ENCODE data around the gene BACH2.
"Not testable (repeated sequence)": the region's sequence is repeated elsewhere in the genome, so short reads cannot be mapped to it uniquely, and the experiment has no call there.

The BACH2 gene

DNA sequence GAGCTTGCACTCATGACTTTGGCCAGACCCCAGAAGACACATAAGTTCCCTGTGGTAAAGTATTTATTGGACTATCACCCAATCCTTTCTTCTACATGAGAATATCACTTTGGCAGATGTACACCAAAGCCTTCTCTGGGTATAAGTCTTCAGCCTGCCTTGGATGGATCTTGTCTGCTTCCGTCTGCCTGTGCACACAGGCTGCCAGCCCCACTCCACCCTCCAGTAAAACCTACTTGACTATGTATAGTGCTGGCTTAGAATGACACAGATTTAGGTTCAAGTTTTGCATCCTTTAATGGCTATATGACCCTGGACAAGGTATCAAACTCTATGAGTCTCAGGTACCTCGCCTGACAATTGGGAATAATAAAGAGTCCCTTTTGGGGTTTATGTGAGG is 63.4 kb downstream of the BACH2 start:
- DNase-seq: no peak

DNA sequence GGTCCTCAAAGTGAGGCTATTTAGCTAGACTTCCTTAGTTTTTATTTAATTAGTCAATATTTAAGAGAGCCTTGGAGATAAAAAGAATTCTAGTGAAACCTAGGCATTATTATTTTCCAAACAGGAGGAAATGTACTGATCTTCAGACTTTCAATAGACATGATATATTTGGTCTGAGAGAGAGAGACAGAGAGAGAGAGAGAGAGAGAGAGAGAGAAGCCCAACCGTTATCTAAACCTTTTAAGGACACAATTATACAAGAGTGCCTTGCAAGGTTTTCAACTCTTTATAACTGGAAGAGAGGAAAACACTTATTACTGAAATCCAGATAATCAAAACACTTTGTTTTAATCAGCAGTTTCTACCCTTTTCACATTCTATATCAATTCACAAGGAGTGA is 64.8 kb downstream of the BACH2 start:
- DNase-seq: no peak

DNA sequence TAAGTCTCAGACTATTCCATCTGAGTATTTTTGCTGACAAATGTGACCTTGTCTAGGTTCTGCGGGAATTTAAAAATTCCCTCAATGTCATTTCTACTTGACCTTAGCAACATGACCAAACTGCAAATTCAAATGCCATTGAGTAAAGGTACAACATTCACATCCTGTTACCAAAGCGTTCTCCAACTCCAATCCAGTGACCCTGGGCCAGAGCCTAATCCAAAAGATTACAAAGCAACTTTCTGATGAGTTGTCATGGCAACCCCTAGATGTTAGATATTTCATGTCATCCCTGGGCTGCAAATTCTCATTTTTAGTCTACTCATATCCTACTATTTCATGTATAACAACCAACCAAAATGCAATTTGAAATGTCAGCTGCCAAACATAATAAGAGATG is 65.3 kb downstream of the BACH2 start:
- no peak for DNase-seq

DNA sequence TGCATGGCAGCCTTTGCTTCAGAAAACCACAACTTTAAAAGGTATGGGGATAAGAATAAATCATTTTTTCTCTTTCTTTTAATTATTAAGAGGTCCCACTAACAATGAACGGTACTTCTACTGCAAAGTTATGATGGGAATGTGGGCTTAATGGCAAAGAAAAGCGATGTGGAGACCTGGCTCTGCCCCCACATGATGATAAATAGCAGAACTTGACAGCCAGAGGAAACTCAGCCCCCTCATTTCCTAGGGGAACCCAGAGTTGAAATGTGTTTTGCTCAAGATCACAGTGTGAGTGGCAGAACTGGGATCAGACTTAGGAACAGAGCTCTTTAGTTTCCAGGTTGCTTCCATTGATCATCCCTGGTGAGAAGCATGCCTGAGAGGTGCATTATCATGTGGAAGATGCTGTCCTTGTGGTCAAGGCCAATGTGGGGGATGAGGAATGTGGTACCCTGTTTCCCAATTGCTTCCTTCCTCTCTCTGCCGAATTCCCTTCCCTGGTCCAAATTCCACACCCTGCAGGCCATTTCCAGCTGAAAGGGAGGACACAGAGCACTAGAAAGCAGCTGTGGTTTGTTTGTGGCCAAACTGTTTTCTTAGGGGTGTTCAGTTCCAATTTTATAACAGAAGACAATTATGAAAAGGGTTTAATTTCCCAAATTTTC is 66.0 kb downstream of the BACH2 start:
- no peak for DNase-seq

DNA sequence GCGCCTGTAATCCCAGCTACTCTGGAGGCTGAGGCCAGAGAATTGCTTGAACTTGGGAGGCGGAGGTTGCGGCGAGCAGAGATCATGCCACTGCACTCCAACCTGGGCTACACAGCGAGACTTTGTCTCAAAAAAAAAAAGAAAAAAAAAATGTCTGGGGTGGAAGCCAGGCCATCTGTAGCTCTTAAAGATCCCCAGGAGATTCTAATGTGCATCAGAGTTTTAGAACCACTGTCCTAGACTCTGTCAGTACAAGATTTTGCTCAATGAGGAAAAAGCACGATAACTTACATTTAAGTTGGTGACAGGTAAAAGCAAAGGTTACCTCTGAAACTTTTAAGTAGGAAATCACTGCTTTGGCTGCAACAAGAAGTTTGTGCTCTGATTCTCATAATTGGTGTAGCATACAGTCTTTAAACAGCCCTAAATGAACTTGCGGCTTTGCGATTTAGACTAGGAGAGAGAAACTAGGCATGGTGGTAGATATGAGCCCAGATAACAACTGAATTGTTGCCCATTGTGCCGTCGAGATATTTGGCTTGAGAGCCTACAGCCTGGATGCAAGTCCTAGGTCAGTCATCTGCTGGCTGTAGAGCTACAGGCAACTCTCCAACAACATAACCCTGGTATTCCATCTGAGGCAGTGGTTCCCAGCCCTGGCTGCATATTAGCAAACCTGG is 67.2 kb downstream of the BACH2 start:
- DNase-seq: no peak

DNA sequence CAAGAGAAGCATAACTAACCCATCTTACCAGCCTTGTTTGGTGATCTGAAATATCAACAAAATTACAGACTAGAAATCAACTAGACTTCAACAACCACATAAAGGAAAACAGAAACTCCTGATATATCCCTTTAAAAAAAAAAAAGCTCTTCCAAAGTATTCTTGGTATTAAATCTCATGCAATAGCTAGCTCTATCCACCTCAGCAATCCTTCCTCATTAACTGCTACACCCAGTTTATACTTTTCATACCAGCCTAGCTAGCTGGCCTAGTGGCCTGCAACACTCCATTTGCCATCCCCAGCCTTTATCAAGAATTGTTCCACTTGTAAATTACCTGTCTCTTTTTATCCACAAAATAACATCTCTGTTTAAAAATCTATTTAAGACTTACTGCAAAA is 69.0 kb downstream of the BACH2 start:
- DNase-seq: no peak

DNA sequence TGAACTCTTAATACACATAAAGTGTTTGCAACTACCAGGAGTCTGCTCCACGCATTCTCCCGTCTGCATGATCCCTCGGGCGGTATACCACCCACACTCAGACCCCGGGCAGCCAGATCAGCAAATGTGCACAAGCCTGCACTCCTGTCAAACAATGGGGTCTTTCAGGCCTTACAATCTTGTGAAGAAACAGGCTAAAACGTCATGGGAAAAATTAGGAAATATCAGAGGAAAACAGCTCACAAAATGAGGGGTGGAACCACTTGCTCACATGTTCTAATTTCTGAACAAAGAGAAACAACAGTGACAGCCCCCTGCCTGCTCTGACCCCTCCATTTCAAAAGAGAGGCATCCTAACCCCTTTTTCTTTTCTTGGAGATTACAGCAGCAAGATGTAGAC is 69.4 kb downstream of the BACH2 start:
- no peak for DNase-seq

DNA sequence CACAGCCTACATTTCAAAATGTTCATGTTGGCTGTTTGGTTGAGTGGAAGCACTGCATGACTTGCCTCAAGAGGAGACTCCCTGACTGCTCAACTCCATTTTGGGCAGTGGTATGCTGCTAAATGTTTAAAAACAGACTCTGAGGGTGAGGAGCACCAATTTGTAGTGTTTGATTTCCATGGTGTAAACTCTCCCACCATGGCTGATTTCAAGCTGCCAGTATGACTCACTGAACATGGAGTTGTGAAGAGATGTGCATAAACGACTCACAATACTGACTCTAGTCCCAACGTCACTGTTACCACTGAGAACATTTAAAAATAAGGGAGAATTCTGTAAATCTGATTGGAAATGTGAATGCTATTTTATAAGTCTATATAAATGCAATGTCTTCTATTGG is 70.4 kb downstream of the BACH2 start:
- no peak for DNase-seq

DNA sequence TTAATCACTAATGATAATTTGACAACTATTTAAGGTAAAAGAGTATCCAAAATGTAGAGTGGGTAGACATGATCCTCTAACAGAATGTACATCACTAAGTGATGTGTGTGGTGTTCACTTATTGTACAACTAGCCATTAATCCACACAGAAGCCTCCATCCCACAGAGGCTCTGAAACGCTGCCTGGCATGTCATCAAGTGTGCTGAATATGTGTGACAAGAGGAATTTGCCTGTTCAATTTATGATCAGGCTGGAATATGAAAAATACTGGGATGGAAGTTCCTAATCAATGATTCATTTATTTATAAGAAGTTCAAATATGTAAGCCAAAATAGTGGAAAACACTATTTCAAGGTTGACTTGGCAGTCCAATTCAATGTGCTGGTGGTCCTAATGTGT is 72.4 kb downstream of the BACH2 start:
- no peak for DNase-seq

DNA sequence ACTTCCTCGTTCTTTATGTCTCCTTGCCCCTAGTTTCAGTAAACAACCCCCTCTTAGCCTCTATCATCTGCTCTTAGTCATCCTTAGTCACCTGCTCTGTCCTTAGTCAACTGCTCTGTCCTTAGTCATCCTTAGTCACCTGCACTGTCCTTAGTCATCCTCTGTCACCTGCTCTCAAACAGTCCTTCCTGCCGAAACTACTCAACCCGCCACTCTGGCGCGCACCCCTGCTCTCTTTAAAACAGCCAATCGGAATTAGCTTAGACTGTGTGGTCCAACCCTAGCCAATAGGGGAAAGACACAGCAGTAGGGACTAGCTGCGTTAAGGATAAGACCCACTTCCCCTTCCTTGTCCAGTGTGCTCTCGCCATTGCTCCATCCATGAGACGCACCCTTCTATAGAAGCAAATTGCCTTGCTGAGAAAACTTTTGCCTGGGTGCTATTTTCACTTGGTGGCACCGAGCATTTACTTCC is 73.9 kb downstream of the BACH2 start:
- peak; percentile 46 for DNase-seq

DNA sequence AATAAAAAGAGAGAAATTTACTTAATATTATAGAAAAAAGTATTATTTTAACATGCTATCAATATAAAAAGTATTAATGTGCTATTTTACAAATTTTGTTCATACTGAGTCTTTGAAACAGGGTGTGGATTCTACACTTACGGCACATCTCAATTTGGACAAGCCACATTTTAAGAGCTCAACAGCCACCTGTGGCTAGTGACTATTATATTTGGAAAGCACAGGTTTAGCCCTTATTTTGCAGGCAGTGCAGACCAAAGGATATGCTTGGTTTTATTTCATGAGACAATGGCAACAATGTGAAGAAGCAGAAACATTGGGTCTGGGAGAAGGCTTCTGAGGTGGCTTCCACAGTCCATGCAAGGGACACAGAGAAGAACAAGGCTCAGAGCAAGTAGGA is 74.6 kb downstream of the BACH2 start:
- no peak for DNase-seq

DNA sequence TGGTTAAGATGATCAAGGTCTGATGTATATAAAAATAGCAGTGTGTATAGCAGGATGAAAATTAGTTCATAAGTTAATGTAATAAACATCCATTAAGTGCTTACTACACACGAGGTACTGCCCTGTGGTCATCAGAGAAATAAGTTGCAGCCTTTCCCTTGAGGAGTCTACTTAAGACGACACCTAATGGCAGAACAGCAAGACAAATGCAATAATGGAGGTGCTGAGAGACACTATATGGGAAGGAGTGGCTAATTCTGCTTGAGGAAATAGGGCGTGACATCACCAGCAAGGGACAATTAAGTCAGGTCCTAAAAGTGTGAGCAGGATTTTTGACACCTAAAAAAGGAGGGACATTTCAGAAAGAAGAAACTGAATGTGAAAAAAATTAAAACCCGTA is 75.2 kb downstream of the BACH2 start:
- DNase-seq: no peak

DNA sequence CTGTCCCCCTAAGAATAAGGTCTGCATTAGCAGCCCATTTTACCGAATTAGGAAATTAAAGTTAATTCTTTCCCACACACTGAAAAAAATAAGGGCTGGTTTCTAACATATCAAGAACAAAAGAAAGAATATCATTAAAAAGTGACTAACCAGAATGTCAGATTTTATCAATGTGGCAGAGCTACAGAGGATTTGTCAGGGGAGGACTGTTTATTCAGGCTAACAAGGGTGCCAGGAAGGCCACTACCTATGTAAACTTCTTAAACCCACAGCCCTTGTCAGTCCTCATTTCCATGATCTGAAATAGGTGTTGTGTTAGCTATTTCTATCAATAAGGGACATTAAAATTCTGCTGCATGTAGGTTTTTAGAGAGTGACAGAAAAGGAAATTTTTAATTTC is 76.4 kb downstream of the BACH2 start:
- DNase-seq: no peak

DNA sequence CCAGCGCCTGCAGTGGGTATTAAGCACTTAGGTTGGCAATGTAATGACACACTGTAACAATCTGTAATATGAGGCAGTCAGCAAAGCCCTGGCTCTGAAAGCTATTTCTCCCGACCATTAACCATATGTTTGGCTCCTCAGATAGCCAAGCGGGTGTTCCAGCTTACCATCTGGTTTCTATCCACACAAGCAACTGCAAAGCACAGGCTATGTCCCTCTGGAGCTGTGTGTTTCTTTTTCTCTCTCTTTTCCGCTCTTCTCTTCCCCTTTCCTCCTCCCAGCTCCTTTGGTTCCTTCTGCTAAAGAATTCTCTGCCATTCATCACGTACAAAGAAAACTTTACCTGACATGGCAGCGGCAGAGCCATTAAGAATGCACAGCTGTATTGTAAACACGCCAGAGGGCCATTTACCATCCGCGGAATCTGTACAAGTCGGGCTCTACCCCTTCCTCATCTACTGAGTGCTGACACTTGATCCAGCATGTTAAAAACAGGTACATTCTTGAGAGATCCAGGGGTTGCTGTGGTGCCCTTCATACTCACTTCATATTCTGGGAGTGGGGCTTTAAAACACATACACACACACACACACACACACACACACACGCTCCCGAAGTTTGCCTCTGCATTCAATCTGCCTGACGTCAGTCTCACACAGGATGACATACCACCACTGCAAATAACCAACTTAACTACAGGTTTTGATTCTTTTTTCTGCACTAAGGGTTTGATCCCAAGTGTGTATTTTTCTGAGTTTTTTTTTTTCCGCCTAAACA is 77.2 kb downstream of the BACH2 start:
- no peak for DNase-seq

DNA sequence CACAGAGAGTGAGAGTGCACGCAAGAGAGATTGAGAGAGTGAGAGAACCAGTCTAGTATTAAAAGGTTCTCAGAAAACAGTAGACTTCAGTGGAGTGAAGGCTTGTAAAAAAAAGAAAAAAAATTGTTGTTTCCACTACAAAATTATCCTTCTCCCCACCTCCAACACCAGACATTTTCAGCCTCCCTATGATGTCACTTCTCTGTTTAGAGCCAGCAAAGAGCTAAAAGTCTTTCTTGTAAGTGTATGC is 77.8 kb downstream of the BACH2 start:
- DNase-seq: no peak

DNA sequence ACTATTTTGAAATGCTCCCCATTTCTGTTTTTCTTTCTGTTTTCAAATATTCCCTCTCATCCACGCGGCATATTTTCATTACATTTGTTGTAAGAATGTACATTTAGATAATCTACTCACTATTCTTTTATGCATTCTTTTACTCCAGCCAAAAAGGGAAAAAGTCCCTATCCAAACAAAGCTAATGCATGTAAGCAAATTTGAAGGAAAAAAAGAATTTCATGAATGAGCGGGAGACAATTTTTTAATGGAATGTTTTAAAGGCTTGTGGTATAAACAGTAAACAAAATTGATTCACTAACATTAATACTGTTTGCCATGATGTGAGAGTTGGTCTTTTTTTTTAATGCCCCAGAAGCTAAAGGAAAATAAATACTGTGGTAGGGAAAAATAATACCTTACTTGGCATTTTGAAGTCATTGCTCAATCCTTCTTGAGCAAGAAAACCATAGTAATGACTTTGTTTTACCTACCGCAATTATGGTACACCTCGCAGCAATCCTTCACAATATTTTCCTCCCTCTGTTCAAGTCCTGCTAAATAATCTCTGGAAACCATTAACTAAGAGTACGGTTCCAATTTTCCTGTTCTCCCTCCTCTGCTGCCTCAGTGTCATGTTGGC is 79.0 kb downstream of the BACH2 start:
- DNase-seq: no peak

DNA sequence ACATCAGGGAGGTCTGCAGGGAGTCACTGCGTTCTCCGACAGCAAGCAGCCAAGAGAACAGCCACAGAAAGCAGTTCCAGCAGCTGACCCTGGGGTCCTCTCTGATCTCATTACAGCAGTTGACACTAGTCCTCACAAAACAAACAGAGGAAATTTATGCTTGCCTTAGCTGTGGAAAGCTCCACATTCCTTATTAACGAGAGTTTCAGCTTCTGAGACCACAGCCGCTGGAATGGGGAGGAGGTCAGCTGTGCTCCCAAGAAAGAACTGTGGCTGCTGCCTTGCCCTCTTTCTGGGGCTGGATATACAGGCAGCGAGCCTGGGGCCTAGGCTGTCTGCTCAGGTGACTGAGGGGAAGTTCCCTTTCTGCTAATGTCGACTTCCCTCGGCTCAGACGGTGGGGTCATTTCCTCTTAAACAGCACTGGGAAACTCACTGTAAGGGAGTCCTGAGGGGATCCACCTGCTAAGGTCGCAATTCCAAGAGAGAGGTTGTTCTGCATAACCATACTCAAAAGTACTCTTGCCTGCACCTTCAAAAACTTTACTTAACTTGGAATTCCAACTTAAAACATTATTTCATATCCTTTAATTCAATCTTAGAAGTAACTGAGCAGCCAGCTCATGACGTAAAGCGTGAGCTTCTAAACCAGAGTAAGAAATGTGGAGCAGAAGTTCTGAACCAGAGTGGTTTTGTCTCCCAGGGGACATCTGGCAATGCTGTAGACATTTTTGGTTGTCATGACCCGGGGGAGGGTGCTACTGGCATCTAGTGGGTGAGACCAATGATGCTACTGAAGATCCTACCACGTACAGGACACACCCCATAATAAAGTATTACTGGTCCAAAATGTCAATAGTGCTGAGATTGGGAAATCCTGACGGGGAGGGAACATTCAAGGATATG is 80.3 kb downstream of the BACH2 start:
- DNase-seq: no peak

DNA sequence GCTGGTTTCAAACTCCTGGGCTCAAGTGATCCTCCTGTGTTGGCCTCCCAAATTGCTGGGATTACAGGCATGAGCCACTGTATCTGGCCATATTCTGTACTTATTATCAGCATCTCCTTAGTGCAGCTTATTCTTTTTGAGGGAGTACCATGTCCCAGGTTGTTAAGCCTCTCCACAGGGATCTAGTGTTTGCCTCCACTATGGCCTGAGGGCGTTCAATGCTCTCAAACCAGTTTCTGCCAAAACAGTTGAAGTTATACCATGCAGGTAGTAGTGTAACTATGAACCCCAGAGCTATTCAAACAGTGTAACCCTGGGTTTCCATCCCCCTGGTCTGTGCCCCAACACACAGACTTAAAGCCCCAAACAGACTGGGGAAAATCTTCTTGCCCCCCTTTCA is 81.7 kb downstream of the BACH2 start:
- no peak for DNase-seq

DNA sequence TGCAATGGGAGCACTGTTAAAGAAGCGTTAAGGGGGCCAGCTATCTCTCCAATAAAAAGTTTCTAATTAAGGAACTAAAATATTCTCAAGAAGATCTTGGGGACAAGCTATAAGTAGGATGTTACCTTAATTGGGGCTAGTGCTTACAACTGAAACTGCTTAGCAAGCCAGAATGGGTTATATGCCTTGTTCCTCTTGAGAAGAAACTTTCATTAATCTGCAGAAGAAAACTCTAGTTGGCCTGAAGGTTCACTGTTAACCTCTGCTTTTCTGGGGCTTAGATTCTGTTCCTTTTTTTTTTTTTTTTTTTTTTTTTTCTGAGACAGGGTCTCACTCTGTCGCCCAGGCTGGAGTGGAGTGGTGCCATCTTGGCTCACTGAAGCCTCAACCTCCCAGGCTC is 82.2 kb downstream of the BACH2 start:
- DNase-seq: no peak

DNA sequence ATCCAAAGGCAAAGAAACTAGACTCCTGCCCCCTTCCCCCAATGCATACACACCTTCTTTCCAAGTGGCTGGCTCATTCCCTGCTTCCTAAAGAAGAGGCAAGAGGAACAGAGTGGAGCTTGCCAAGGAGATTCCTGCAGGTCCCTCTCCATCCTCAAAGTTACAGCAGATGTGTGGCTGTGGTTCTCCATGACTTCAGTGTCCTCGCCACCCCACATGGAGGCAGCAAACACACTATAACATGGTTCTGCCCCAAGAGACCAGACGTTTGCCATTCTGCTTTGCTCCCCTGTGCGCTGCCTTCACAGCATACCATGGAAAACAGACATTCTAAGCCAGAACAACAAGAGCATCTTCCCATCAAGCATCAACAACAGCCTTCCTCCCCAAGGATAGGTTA is 84.4 kb downstream of the BACH2 start:
- DNase-seq: no peak

DNA sequence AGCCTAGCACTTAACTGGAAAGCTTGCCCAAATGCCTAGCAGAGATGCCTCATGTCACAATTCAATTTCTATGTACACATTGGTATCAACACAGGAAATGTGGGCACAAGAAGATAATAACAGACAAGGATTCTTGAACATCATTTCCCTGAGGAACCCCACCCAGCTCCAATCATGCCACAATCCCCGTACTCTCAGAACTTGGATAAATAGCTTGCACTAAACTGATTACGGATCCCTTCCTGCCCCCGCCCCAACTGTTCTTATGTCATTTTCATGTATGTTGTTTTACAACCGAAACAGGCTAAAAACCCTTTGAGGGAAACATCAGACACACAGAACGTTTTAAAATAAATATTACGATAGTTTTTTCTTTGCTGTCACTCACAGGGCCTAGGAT is 87.1 kb downstream of the BACH2 start:
- DNase-seq: no peak

DNA sequence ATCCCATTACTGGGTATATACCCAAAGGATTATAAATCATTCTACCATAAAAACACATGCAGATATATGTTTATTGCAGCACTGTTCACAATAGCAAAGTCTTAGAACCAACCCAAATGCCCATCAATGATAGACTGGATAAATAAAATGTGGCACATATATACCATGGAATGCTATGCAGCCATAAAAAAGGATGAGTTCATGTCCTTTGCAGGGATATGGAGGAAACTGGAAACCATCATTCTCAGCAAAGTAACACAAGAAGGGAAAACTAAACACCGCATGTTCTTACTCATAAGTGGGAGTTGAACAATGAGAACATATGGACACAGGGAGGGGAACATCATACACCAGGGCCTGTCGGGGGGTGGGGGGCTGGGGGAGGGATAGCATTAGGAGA is 88.0 kb downstream of the BACH2 start:
- not testable (repeated sequence) for DNase-seq
